ENCODE measurements around the gene PPP2R2B. TPM values are rescaled to one million over a fixed set of nuclear protein-coding genes. Genes with fewer than 3 reads are reported as not detected.

The PPP2R2B gene
- total and polyA plus RNA-seq, 2 of the 4 experiments (the other 2 are of a cell fraction): not detected

DNA sequence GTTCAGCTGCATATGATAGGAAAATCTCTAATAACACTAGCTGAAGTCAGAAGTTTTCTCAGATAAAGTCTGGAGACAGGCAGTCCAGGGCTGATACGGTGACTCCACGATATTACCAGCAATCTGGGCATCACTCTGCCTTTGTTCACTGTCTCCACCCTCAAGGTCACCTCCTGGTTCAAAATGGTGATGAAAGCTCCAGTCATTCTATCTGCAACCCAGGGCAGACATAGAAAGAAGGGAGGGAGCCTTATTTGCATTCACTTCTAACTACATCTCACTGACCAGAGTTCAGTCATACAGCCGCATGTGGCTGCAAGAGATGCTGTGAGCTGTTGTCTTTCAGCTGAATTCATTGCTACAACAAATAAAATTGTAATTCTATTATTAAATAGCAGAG, 340.1 kb downstream of the PPP2R2B start:
- no peaks in the 10 kb centered on the region; the same call in 1 of the 2 replicates for H3K9me1 ChIP-seq (ENCODE audit: insufficient read depth, low read length)
- DNase-seq (no peak), ATAC-seq (ENCODE audit: low read depth) (no peak)
- H3K23ac ChIP-seq (ENCODE audit: low read depth, low read length): no peak overlapping the region
- H2BK120ac ChIP-seq (ENCODE audit: low read depth, low read length): no peak overlapping the region
- intact Hi-C loops (cut with micrococcal nuclease) (loop anchor here (10.0 kb wide), 1 partner anchor 826 kb away; no protein-coding TSS in a partner anchor), in situ Hi-C loops (cut with MboI; ENCODE audit: low sequenced_read_pairs) (loop anchor here (25.0 kb wide), 2 partner anchors 824 to 1049 kb away; no protein-coding TSS in a partner anchor), dilution Hi-C loops (cut with HindIII; ENCODE audit: low sequenced_read_pairs, unreplicated experiment) (loop anchor here (25.0 kb wide), 1 partner anchor 424 kb away; no protein-coding TSS in a partner anchor)
- H3K14ac ChIP-seq (replicated peaks; ENCODE audit: low read depth, low read length): no peak overlapping the region
- no peak overlapping the region for H4K91ac ChIP-seq (ENCODE audit: insufficient read depth, low read depth, low read length)
- H2BK15ac ChIP-seq (ENCODE audit: low read depth, low read length): no peak overlapping the region
- H3K4me1 ChIP-seq (ENCODE audit: control insufficient read depth, insufficient read depth, low read length): no peaks in the 10 kb centered on the region
- no peak overlapping the region for H3K18ac ChIP-seq (ENCODE audit: low read depth, low read length)
- POLR2A ChIA-PET (ENCODE audit: unreplicated experiment): no interaction called here
- CTCF ChIA-PET: interaction anchor here (1.5 to 1.6 kb wide), 2 partner anchors 428 to 650 kb away, joined by 8 to 9 read pairs; no protein-coding TSS in a partner anchor
- no peaks in the 10 kb centered on the region for H3K9me3 ChIP-seq (ENCODE audit: control insufficient read depth, insufficient read depth, low read length)
- no peak overlapping the region for H2AK9ac ChIP-seq (replicated peaks; ENCODE audit: low read depth, low read length, poor library complexity)
- H3K4me3 ChIP-seq (ENCODE audit: insufficient read depth, low read depth, low read length): no peak overlapping the region
- H2BK20ac ChIP-seq (ENCODE audit: low read depth, low read length): no peak overlapping the region
- no peak overlapping the region for H3K9ac ChIP-seq (ENCODE audit: low read depth, low read length)
- no peak overlapping the region for H3K56ac ChIP-seq (ENCODE audit: extremely low read depth, insufficient read depth, low read length)
- BruUV-seq (replicated peaks): no TSS peak
- no peak for TF ChIP-seq CHD1 (IDR thresholded peaks at IDR 0.05; ENCODE audit: low read depth, low read length)
- TF ChIP-seq RFX5 (IDR thresholded peaks at IDR 0.05; ENCODE audit: low read depth, low read length): no peak
- H3K27me3 ChIP-seq (ENCODE audit: control insufficient read depth, insufficient read depth, low read length): peaks cover 7% of the 10 kb centered on the region
- no peak overlapping the region for H3K4ac ChIP-seq (ENCODE audit: low read depth, low read length)
- no peaks in the 10 kb centered on the region for H3K79me1 ChIP-seq (ENCODE audit: low read depth in 1 of 2, low read length in 2 of 2)
- WGBS, 2 experiments (ENCODE audit: extremely low coverage in 2 of 2, insufficient read length in 1 of 2): no CpG with 5 or more reads among the region's 3 CpGs
- no peak overlapping the region for H4K8ac ChIP-seq (ENCODE audit: low read depth in 2 of 2, low read length in 2 of 2)
- H2AFZ ChIP-seq (replicated peaks; ENCODE audit: low read length, poor library complexity): no peak overlapping the region
- no peak overlapping the region for H3K27ac ChIP-seq (ENCODE audit: insufficient read depth, low read length)
- H2BK5ac ChIP-seq (ENCODE audit: low read depth, low read length, poor library complexity, severe bottlenecking): no peak overlapping the region
- no peak overlapping the region for H4K5ac ChIP-seq (ENCODE audit: low read depth, low read length)
- H2AK5ac ChIP-seq (ENCODE audit: low read depth, low read length): no peak overlapping the region
- no peaks in the 10 kb centered on the region for H4K20me1 ChIP-seq (ENCODE audit: insufficient read depth, low read length)
- no peak overlapping the region for H3K4me2 ChIP-seq (ENCODE audit: low read depth, low read length)
- H3K36me3 ChIP-seq (ENCODE audit: control insufficient read depth, insufficient read depth, low read length): no peaks in the 10 kb centered on the region
